ENCODE results near the gene TMEM150B.

GRCh38 chr19:55347442-55348009 is 22.4 kb upstream of the TMEM150B start:
- TF ChIP-seq EZH2 (IDR thresholded peaks at IDR 0.05; ENCODE audit: low read length, unreplicated experiment) (no peak), CTCF (conservative IDR thresholded peaks at IDR 0.05; ENCODE audit: low read depth, low read length) (no peak), EZH2phosphoT487 (IDR thresholded peaks at IDR 0.05; ENCODE audit: borderline replicate concordance, low read length) (no peak)

Measured in PC-3 (cell line).